Measurements from ENCODE around the gene PLA2G4F.

- TF ChIP-seq CTCF (IDR thresholded peaks at IDR 0.05; ENCODE audit: borderline replicate concordance, extremely low read depth, low read length, poor library complexity, severe bottlenecking) (no peak), EZH2 (IDR thresholded peaks at IDR 0.05; ENCODE audit: borderline replicate concordance, low read depth, low read length, severe bottlenecking) (no peak)
These were observed 1.7 kb upstream of the PLA2G4F start for GRCh38 chr15:42157981-42158765.

All from DND-41 (cell line).